H54 (cell line): ENCODE measurements around the gene SIGLEC7.

Source experiments
- DNase-seq: peaks from one replicate; pipeline ENCODE4 v3.0.0; 2011; ENCODE audit warnings: low spot score, mixed read lengths; ENCODE audit not compliant: insufficient read length
- FAIRE-seq: peaks from 3 replicates; lab custom pipeline; 2011; peaks lifted over from hg19 to GRCh38; lab: Jason Lieb, UNC
- POLR2A ChIP-seq: IDR thresholded peaks from 2 replicates; pipeline ENCODE4 v1.6.1; 2011; ENCODE audit warnings: low read depth, mild to moderate bottlenecking, low read length

SIGLEC7 gene

GRCh38 chr19:51107406-51108065 lies 34.6 kb upstream of the SIGLEC7 start:
- DNase-seq, result no peak
- no peak for FAIRE-seq
- TF ChIP-seq POLR2A, result no peak

GRCh38 chr19:51108066-51108804 lies 33.9 kb upstream of the SIGLEC7 start, which contains the start of gene CTU1:
Gene CTU1 (minus strand): TSS chr19:51108409. CDS start chr19:51104569, 3,840 bp downstream.
- FAIRE-seq, result peak; percentile 84
- DNase-seq, result peak; percentile 87
- TF ChIP-seq POLR2A, result 0 out of 2 replicates have a peak, but pooled peaks have one; percentile 33

GRCh38 chr19:51108805-51109146 lies 33.3 kb upstream of the SIGLEC7 start:
- DNase-seq (no peak), FAIRE-seq (no peak)
- no peak for TF ChIP-seq POLR2A

- FAIRE-seq (no peak), DNase-seq (no peak)
- no peak for TF ChIP-seq POLR2A
Observed at GRCh38 chr19:51110666-51110971, 31.5 kb upstream of the SIGLEC7 start.

GRCh38 chr19:51111606-51112005 lies 30.5 kb upstream of the SIGLEC7 start:
- no peak for TF ChIP-seq POLR2A
- DNase-seq (no peak), FAIRE-seq (no peak)

GRCh38 chr19:51114087-51114729 lies 27.9 kb upstream of the SIGLEC7 start:
- DNase-seq, result no peak
- TF ChIP-seq POLR2A, result no peak
- no peak for FAIRE-seq

GRCh38 chr19:51116736-51117286 lies 25.3 kb upstream of the SIGLEC7 start:
- DNase-seq (no peak), FAIRE-seq (no peak)
- TF ChIP-seq POLR2A, result no peak

- FAIRE-seq (no peak), DNase-seq (no peak)
- TF ChIP-seq POLR2A, result no peak
Observed at GRCh38 chr19:51119101-51119500, 23.0 kb upstream of the SIGLEC7 start.

GRCh38 chr19:51119611-51120010 lies 22.5 kb upstream of the SIGLEC7 start:
- no peak for TF ChIP-seq POLR2A

GRCh38 chr19:51120160-51120559 lies 21.9 kb upstream of the SIGLEC7 start:
- no peak for TF ChIP-seq POLR2A
- DNase-seq (no peak), FAIRE-seq (no peak)

More at GRCh38 chr19:51119611-51120010, 22.5 kb upstream of the SIGLEC7 start:
- DNase-seq (no peak), FAIRE-seq (no peak)

- FAIRE-seq (no peak), DNase-seq (no peak)
- TF ChIP-seq POLR2A, result no peak
Observed at GRCh38 chr19:51121257-51121656, 20.8 kb upstream of the SIGLEC7 start.

- DNase-seq, result peak; percentile 28
- no peak for TF ChIP-seq POLR2A
- FAIRE-seq, result no peak
Observed at GRCh38 chr19:51122112-51122981, 19.8 kb upstream of the SIGLEC7 start.

- FAIRE-seq, result no peak
- no peak for DNase-seq
- TF ChIP-seq POLR2A, result no peak
Observed at GRCh38 chr19:51123381-51123800, 18.7 kb upstream of the SIGLEC7 start.
